IMR-90 (cell line): ENCODE data around the gene NRP1. TPM values are rescaled to one million over a fixed set of nuclear protein-coding genes. Genes with fewer than 3 reads are reported as not detected.

ENCODE experiments used
- ATAC-seq: fragments of 200-7000 bp; cut with Tn5 transposase; 2 replicates; pipeline ENCODE4 v1.9.1; 2020; ENCODE audit warnings: low read depth, mild to moderate bottlenecking, moderate library complexity
- BruUV-seq: library from RNA; stranded (reverse); fragments of 400-500 nt; replicated peaks from 2 replicates; lab custom pipeline; 2021; lab: Mats Ljungman, UMichigan
- CTCF ChIA-PET: fragments of 300-600 bp; formaldehyde crosslinking; extraction: SDS; loops from one replicate; lab custom pipeline; 2021; ENCODE audit warnings: antibody characterized with exemption; lab: Yijun Ruan, JAX
- POLR2A ChIA-PET: fragments of 300-600 bp; sonication (Branson Sonifier 250); formaldehyde crosslinking; loops from one replicate; lab custom pipeline; 2022; ENCODE audit warnings: antibody characterized with exemption; ENCODE audit not compliant: unreplicated experiment; lab: Charles Lee
- DNase-seq: peaks from one replicate; pipeline ENCODE4 v3.0.0; 2013
- H2AFZ ChIP-seq: replicated peaks from 2 replicates; pipeline ENCODE3; 2013; ENCODE audit warnings: low read length, mild to moderate bottlenecking; ENCODE audit not compliant: poor library complexity
- H2AK5ac ChIP-seq: 2 replicates; pipeline ENCODE4 v1.6.1; 2013; ENCODE audit warnings: low read depth, low read length, inconsistent platforms
- H2AK9ac ChIP-seq: replicated peaks from 2 replicates; pipeline ENCODE3; 2013; ENCODE audit warnings: mild to moderate bottlenecking, low read depth, low read length, moderate library complexity; ENCODE audit not compliant: poor library complexity
- H2BK120ac ChIP-seq: 2 replicates; pipeline ENCODE4 v1.6.1; 2013; ENCODE audit warnings: low read depth, low read length, inconsistent platforms
- H2BK15ac ChIP-seq: 3 replicates; pipeline ENCODE4 v1.6.1; 2013; ENCODE audit warnings: low read depth, low read length, inconsistent platforms
- H2BK20ac ChIP-seq: 2 replicates; pipeline ENCODE4 v1.6.1; 2013; ENCODE audit warnings: low read depth, mild to moderate bottlenecking, inconsistent platforms, low read length, moderate library complexity
- H2BK5ac ChIP-seq: 2 replicates; pipeline ENCODE4 v1.6.1; 2013; ENCODE audit warnings: mild to moderate bottlenecking, low read depth, low read length, inconsistent platforms; ENCODE audit not compliant: poor library complexity, severe bottlenecking
- H3K14ac ChIP-seq: replicated peaks from 2 replicates; pipeline ENCODE4 v1.6.1; 2013; ENCODE audit warnings: low read depth, low read length, inconsistent platforms
- H3K18ac ChIP-seq: 2 replicates; pipeline ENCODE4 v1.6.1; 2013; ENCODE audit warnings: low read depth, low read length, control low read depth
- H3K23ac ChIP-seq: 2 replicates; pipeline ENCODE4 v1.6.1; 2013; ENCODE audit warnings: low read depth, low read length, inconsistent platforms
- H3K27ac ChIP-seq: 2 replicates; pipeline ENCODE4 v1.5.1; 2013; ENCODE audit warnings: mild to moderate bottlenecking, control low read depth, low read length; ENCODE audit not compliant: insufficient read depth
- H3K27me3 ChIP-seq: 2 replicates; pipeline ENCODE4 v1.6.1; 2013; ENCODE audit warnings: low read length; ENCODE audit not compliant: control insufficient read depth, insufficient read depth
- H3K36me3 ChIP-seq: 2 replicates; pipeline ENCODE4 v1.6.1; 2013; ENCODE audit warnings: low read length, mixed read lengths; ENCODE audit not compliant: control insufficient read depth, insufficient read depth
- H3K4ac ChIP-seq: 2 replicates; pipeline ENCODE4 v1.6.1; 2013; ENCODE audit warnings: low read depth, low read length, inconsistent platforms
- H3K4me1 ChIP-seq: 2 replicates; pipeline ENCODE4 v1.6.1; 2013; ENCODE audit warnings: low read length, mixed read lengths; ENCODE audit not compliant: control insufficient read depth, insufficient read depth
- H3K4me2 ChIP-seq: 2 replicates; pipeline ENCODE4 v1.6.1; 2013; ENCODE audit warnings: low read depth, mild to moderate bottlenecking, control low read depth, low read length, moderate library complexity
- H3K4me3 ChIP-seq: 2 replicates; pipeline ENCODE4 v1.5.1; 2013; ENCODE audit warnings: low read depth, mild to moderate bottlenecking, control low read depth, low read length, moderate library complexity; ENCODE audit not compliant: insufficient read depth
- H3K56ac ChIP-seq: 2 replicates; pipeline ENCODE4 v1.6.1; 2013; ENCODE audit warnings: low read length, inconsistent platforms; ENCODE audit not compliant: insufficient read depth; ENCODE audit errors: extremely low read depth
- H3K79me1 ChIP-seq, 2 experiments: 2 replicates each; pipeline ENCODE4 v1.6.1; 2013; ENCODE audit warnings: low read length in 2 of 2, inconsistent platforms in 1 of 2, low read depth in 1 of 2
- H3K9ac ChIP-seq: 2 replicates; pipeline ENCODE4 v1.6.1; 2013; ENCODE audit warnings: low read depth, low read length, control low read depth
- H3K9me1 ChIP-seq: 2 replicates; pipeline ENCODE4 v1.6.1; 2013; ENCODE audit warnings: low read length, inconsistent platforms; ENCODE audit not compliant: insufficient read depth
- H3K9me3 ChIP-seq: 2 replicates; pipeline ENCODE4 v1.6.1; 2013; ENCODE audit warnings: low read length; ENCODE audit not compliant: control insufficient read depth, insufficient read depth
- H4K20me1 ChIP-seq: 2 replicates; pipeline ENCODE4 v1.6.1; 2013; ENCODE audit warnings: low read length, inconsistent platforms; ENCODE audit not compliant: insufficient read depth
- H4K5ac ChIP-seq: 2 replicates; pipeline ENCODE4 v1.6.1; 2013; ENCODE audit warnings: mild to moderate bottlenecking, low read depth, low read length, control low read depth
- H4K8ac ChIP-seq, 2 experiments: 2 replicates each; pipeline ENCODE4 v1.6.1; 2013; ENCODE audit warnings: low read depth in 2 of 2, low read length in 2 of 2, control low read depth in 1 of 2, inconsistent platforms in 1 of 2
- H4K91ac ChIP-seq: 2 replicates; pipeline ENCODE4 v1.6.1; 2013; ENCODE audit warnings: low read depth, low read length, inconsistent platforms; ENCODE audit not compliant: insufficient read depth
- CEBPB ChIP-seq: IDR thresholded peaks from 2 replicates; pipeline ENCODE4 v1.6.1; 2012; ENCODE audit warnings: low read depth, low read length, improper control_type of control experiment
- ELK1 ChIP-seq: fragments of 150-350 bp; IDR thresholded peaks from 2 replicates; pipeline ENCODE4 v1.6.1; 2016; ENCODE audit warnings: low read depth, mild to moderate bottlenecking, low read length, moderate library complexity, borderline replicate concordance
- MAFK ChIP-seq: IDR thresholded peaks from 2 replicates; pipeline ENCODE4 v1.6.1; 2012; ENCODE audit warnings: low read depth, low read length, improper control_type of control experiment
- MAZ ChIP-seq: IDR thresholded peaks from 2 replicates; pipeline ENCODE4 v1.6.1; 2012; ENCODE audit warnings: low read depth, mild to moderate bottlenecking, low read length, improper control_type of control experiment, moderate library complexity, borderline replicate concordance
- MXI1 ChIP-seq: IDR thresholded peaks from 2 replicates; pipeline ENCODE4 v1.6.1; 2012; ENCODE audit warnings: low read depth, mild to moderate bottlenecking, low read length, moderate library complexity, borderline replicate concordance
- NFE2L2 ChIP-seq: fragments of 150-350 bp; IDR thresholded peaks from 2 replicates; pipeline ENCODE4 v1.6.1; 2016; ENCODE audit warnings: low read depth, mild to moderate bottlenecking, low read length
- POLR2A ChIP-seq: IDR thresholded peaks from 2 replicates; pipeline ENCODE4 v1.6.1; 2012; ENCODE audit warnings: mild to moderate bottlenecking, low read depth, low read length
- RCOR1 ChIP-seq: IDR thresholded peaks from 2 replicates; pipeline ENCODE4 v1.6.1; 2012; ENCODE audit warnings: mild to moderate bottlenecking, low read length, improper control_type of control experiment; ENCODE audit not compliant: insufficient replicate concordance
- RFX5 ChIP-seq: IDR thresholded peaks from 2 replicates; pipeline ENCODE4 v1.8.0; 2012; ENCODE audit warnings: low read depth, mild to moderate bottlenecking, low read length, moderate library complexity
- USF2 ChIP-seq: fragments of 150-350 bp; IDR thresholded peaks from 2 replicates; pipeline ENCODE4 v1.6.1; 2017; ENCODE audit warnings: mild to moderate bottlenecking, antibody characterized with exemption, low read length, low read depth
- WGBS, 2 experiments: methylation state at CpG; one replicate each; pipeline versions ENCODE4 v1.1.5 to v1.1.7; 2013; ENCODE audit warnings: missing lambda C conversion rate in 2 of 2; ENCODE audit not compliant: insufficient read length in 1 of 2; ENCODE audit errors: extremely low coverage in 2 of 2; 5-methylcytosine and 5-hydroxymethylcytosine counted together
- dilution Hi-C: fragments of 300-500 bp; cut with HindIII; formaldehyde crosslinking; loops from one replicate; pipeline ENCODE4 v1.14.3; 2018; ENCODE audit warnings: low sequenced_read_pairs; ENCODE audit not compliant: unreplicated experiment
- in situ Hi-C: fragments of 300-500 bp; cut with MboI; formaldehyde crosslinking; loops from 3 replicates; pipeline ENCODE4 v1.14.3; 2019; ENCODE audit warnings: low sequenced_read_pairs, inconsistent platforms, mixed read lengths
- intact Hi-C: fragments of 100-400 bp; cut with micrococcal nuclease; formaldehyde crosslinking; loops from 2 replicates; pipeline ENCODE4 v1.10.0; 2022
- polyA plus RNA-seq, 3 experiments: library from polyadenylated mRNA; depleted of rRNA; stranded (reverse); fragments of >200 nt; gene quantifications; 2 replicates each; pipeline ENCODE4 v1.2.3, GENCODE V29; 2012; ENCODE audit warnings: low replicate concordance in 1 of 3
- total RNA-seq: library from RNA; depleted of rRNA; stranded (reverse); fragments of >200 nt; gene quantifications from 2 replicates; pipeline ENCODE4 v1.2.3, GENCODE V29; 2012
- TF ChIP-seq, protein P1 (sequence below): conservative IDR thresholded peaks from 2 replicates; pipeline ENCODE4 v1.5.1; 2012; ENCODE audit warnings: mild to moderate bottlenecking, low read depth, low read length, improper control_type of control experiment

NRP1 gene
- total and polyA plus RNA-seq, 2 of the 4 experiments (the other 2 are of a cell fraction), result 108 to 227 TPM

DNA sequence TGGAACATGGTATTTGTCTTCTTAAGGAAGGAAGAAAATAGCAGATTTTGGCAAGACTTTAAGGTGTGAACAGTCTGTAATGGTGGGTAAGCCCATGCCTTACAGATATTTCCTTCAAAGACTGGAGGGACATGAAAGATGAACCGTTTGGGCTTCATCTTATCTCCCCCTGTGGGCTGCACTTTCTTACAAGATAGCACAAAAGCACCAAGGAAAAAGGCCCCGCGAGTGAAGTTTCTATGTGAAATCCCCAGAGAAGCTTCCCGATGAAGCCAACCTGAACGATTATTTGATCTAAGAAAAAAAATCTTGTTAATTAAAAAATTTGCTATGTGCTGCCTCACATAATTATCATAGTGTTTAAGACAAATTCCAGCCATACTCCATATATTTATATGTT lies 91.5 kb downstream of the NRP1 start:
- H2BK120ac ChIP-seq, result no peak overlapping the region
- no peaks in the 10 kb centered on the region for H3K27me3 ChIP-seq
- H2BK20ac ChIP-seq, result no peak overlapping the region
- no peak for TF ChIP-seq RFX5
- TF ChIP-seq NFE2L2, result no peak
- TF ChIP-seq RCOR1, result no peak
- TF ChIP-seq MAZ, result no peak
- no peak for TF ChIP-seq ELK1
- no peak for TF ChIP-seq MXI1
- no peak for TF ChIP-seq CEBPB
- no peak for TF ChIP-seq MAFK
- no peak for TF ChIP-seq POLR2A
- TF ChIP-seq USF2, result no peak
- TF ChIP-seq, protein P1, sequence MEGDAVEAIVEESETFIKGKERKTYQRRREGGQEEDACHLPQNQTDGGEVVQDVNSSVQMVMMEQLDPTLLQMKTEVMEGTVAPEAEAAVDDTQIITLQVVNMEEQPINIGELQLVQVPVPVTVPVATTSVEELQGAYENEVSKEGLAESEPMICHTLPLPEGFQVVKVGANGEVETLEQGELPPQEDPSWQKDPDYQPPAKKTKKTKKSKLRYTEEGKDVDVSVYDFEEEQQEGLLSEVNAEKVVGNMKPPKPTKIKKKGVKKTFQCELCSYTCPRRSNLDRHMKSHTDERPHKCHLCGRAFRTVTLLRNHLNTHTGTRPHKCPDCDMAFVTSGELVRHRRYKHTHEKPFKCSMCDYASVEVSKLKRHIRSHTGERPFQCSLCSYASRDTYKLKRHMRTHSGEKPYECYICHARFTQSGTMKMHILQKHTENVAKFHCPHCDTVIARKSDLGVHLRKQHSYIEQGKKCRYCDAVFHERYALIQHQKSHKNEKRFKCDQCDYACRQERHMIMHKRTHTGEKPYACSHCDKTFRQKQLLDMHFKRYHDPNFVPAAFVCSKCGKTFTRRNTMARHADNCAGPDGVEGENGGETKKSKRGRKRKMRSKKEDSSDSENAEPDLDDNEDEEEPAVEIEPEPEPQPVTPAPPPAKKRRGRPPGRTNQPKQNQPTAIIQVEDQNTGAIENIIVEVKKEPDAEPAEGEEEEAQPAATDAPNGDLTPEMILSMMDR, result no peak
- H3K4me2 ChIP-seq, result no peak overlapping the region
- peaks cover 10% of the 10 kb centered on the region for H3K4me1 ChIP-seq
- H4K91ac ChIP-seq, result no peak overlapping the region
- H3K36me3 ChIP-seq, result peaks cover 5% of the 10 kb centered on the region
- BruUV-seq, result no TSS peak
- no CpG with 5 or more reads among the region's 5 CpGs for WGBS, 2 experiments
- no peak overlapping the region for H2AK9ac ChIP-seq
- no peak overlapping the region for H3K14ac ChIP-seq
- no peak overlapping the region for H3K9ac ChIP-seq
- dilution Hi-C loops, result no loop called here
- no peak overlapping the region for H3K27ac ChIP-seq
- DNase-seq (no peak), ATAC-seq (no peak)
- H3K4me3 ChIP-seq, result no peak overlapping the region
- H3K9me1 ChIP-seq, result peaks cover 6% of the 10 kb centered on the region; the same call in 1 of the 2 replicates
- POLR2A ChIA-PET, result no interaction called here
- H2BK5ac ChIP-seq, result no peak overlapping the region
- H3K56ac ChIP-seq, result no peak overlapping the region
- H3K4ac ChIP-seq, result no peak overlapping the region
- no peak overlapping the region for H3K23ac ChIP-seq
- no peak overlapping the region for H2AK5ac ChIP-seq
- no peak overlapping the region for H2AFZ ChIP-seq
- H3K18ac ChIP-seq, result no peak overlapping the region
- peak overlapping the region; percentile 33; the same call in 1 of the 2 replicates for H4K5ac ChIP-seq
- peak overlapping the region in 1 of 2 experiments; percentile 8; a peak in 2 of 4 replicates for H4K8ac ChIP-seq
- in situ Hi-C loops, result no loop called here
- peaks cover 11 to 40% of the 10 kb centered on the region in 2 experiments for H3K79me1 ChIP-seq
- intact Hi-C loops, result no loop called here
- no peak overlapping the region for H2BK15ac ChIP-seq
- H3K9me3 ChIP-seq, result no peaks in the 10 kb centered on the region
- CTCF ChIA-PET, result interaction anchor here (2.3 kb wide), 1 partner anchor 50 kb away, joined by 6 read pairs; no protein-coding TSS in a partner anchor
- no peaks in the 10 kb centered on the region; the same call in 1 of the 2 replicates for H4K20me1 ChIP-seq
